ENCODE measurements around the gene STAU1.
"Not testable (repeated sequence)": the region's sequence is repeated elsewhere in the genome, so short reads cannot be mapped to it uniquely, and the experiment has no call there.

STAU1 gene

DNA sequence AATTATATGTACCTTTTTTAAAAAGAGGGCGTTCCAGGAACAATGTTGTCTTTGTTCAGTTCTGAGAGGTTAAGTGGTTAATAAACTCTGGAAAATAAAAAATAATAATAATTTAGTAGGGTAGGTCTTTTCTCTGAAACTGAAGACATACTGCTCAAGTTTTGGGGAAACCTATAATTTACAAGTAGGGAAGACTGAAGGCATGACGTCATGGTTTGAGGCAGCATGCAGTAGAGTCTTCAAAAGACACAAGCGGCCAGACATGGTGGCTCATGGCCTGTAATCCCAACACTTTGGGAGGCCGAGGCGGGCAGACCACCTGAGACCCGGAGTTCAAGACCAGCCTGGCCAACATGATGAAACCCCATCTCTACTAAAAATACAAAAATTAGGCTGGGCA lies 14.0 kb downstream of the STAU1 start:
- no peak for DNase-seq (ENCODE audit: low read depth)
- no peak overlapping the region for H3K4me3 ChIP-seq (ENCODE audit: low read depth, low read length)
- TF ChIP-seq, protein P1, sequence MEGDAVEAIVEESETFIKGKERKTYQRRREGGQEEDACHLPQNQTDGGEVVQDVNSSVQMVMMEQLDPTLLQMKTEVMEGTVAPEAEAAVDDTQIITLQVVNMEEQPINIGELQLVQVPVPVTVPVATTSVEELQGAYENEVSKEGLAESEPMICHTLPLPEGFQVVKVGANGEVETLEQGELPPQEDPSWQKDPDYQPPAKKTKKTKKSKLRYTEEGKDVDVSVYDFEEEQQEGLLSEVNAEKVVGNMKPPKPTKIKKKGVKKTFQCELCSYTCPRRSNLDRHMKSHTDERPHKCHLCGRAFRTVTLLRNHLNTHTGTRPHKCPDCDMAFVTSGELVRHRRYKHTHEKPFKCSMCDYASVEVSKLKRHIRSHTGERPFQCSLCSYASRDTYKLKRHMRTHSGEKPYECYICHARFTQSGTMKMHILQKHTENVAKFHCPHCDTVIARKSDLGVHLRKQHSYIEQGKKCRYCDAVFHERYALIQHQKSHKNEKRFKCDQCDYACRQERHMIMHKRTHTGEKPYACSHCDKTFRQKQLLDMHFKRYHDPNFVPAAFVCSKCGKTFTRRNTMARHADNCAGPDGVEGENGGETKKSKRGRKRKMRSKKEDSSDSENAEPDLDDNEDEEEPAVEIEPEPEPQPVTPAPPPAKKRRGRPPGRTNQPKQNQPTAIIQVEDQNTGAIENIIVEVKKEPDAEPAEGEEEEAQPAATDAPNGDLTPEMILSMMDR (IDR thresholded peaks at IDR 0.05; ENCODE audit: low read depth, low read length, missing control alignments), result no peak
- in situ Hi-C loops (cut with HindIII; ENCODE audit: low sequenced_read_pairs), result no loop called here

DNA sequence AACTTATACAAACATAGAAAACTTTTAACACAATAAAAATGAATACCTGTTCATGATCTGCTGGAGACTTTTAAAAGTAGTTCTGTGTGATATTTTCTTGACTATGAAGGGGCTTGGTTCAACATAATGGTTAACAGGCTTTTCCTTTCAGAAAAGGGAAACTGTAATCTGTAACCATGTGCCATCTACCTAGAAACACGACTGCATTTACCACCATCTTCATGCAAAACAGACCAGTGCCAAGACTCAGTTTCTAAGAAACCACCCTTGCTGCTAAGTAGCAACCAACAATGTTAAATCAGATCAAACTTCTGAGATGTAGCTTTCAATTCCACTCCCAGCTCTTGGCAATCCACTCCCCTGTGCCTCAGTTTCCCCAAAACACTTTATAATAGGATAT lies 15.7 kb downstream of the STAU1 start:
- no peak for DNase-seq (ENCODE audit: low read depth)
- H3K4me3 ChIP-seq (ENCODE audit: low read depth, low read length), result no peak overlapping the region
- in situ Hi-C loops (cut with HindIII; ENCODE audit: low sequenced_read_pairs), result no loop called here
- TF ChIP-seq, protein P1 (IDR thresholded peaks at IDR 0.05; ENCODE audit: low read depth, low read length, missing control alignments), result no peak

DNA sequence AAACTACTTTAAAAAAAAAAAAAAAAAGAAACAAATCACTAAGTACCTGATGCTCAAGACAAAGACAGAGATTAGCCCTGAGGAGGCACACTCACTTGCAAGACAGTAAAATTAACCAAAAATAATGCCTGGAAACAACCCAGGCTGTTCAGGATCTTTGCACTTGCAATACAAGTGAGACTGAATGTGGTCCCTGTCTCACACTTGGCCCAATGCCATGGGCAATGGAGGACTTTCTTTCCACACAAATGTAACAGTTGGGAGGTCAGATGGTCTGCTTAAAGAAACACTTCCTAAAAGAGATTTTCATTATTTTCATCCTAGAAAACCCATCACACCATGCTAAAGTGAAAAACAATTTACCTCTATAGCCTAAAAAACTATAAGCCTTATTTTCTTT lies 16.2 kb downstream of the STAU1 start:
- DNase-seq (ENCODE audit: low read depth), result no peak
- H3K4me3 ChIP-seq (ENCODE audit: low read depth, low read length), result no peak overlapping the region
- in situ Hi-C loops (cut with HindIII; ENCODE audit: low sequenced_read_pairs), result no loop called here
- TF ChIP-seq, protein P1 (IDR thresholded peaks at IDR 0.05; ENCODE audit: low read depth, low read length, missing control alignments), result no peak

GRCh38 chr20:49170714-49171113 lies 17.4 kb downstream of the STAU1 start:
- no peak overlapping the region for H3K4me3 ChIP-seq (ENCODE audit: low read depth, low read length)
- no peak for DNase-seq (ENCODE audit: low read depth)
- in situ Hi-C loops (cut with HindIII; ENCODE audit: low sequenced_read_pairs), result no loop called here
- TF ChIP-seq, protein P1 (IDR thresholded peaks at IDR 0.05; ENCODE audit: low read depth, low read length, missing control alignments), result no peak

- no peak overlapping the region for H3K4me3 ChIP-seq (ENCODE audit: low read depth, low read length)
- TF ChIP-seq, protein P1 (IDR thresholded peaks at IDR 0.05; ENCODE audit: low read depth, low read length, missing control alignments), result no peak
- no peak for DNase-seq (ENCODE audit: low read depth)
- in situ Hi-C loops (cut with HindIII; ENCODE audit: low sequenced_read_pairs), result no loop called here
Observed at GRCh38 chr20:49169547-49169946, 18.6 kb downstream of the STAU1 start.

DNA sequence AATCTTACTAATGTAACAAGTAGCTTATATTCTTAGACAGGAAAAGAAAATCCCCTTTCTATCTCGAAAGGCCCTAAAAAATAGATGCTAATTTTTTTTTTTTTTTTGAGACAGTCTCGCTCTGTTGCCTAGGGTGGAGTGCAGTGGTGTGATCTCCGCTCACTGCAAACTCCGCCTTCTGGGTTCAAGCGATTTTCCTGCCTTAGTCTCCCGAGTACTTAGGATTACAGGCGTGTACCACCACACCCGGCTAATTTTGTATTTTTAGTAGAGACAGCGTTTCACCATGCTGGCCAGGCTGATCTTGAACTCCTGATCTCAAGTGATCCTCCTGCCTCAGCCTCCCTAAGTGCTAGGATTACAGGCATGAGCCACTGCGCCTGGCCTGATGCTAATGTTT lies 19.3 kb downstream of the STAU1 start:
- DNase-seq (ENCODE audit: low read depth); H3K4me3 ChIP-seq (ENCODE audit: low read depth, low read length); in situ Hi-C loops (cut with HindIII; ENCODE audit: low sequenced_read_pairs): not testable (repeated sequence)

DNA sequence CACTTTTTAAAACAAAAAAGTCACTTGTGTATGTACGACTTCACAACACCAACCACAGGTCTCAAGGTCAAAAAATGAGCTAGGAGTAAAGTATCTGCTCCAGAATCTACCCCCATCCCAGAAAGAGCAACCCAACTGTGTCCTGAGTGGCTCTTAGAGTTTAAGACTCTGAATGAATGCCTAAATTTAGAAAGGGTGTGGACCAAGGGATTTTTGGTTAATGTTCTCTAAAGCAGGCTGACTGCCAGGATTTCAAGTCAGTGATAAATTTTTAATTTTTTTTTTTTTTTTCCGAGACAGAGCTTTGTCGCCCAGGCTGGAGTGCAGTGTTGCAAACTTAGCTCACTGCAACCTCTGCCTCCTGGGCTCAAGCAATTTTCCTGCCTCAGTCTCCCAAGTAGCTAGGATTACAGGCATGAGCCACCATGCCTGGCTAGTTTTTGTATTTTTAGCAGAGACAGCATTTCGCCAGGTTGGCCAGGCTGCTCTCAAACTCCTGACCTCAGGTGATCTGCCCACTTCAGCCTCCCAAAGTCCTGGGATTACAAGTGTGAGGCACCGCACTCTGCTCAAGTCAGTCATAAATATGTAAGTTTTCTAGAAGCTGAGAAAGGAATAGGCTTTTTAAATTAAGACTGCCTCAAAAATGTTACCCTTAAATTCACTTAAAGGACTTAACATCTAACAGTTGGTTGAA lies 20.2 kb downstream of the STAU1 start:
- no peak for DNase-seq (ENCODE audit: low read depth)
- in situ Hi-C loops (cut with HindIII; ENCODE audit: low sequenced_read_pairs), result no loop called here
- H3K4me3 ChIP-seq (ENCODE audit: low read depth, low read length), result no peak overlapping the region

More for the DNA sequence above, 20.2 kb downstream of the STAU1 start:
- TF ChIP-seq, protein P1 (IDR thresholded peaks at IDR 0.05; ENCODE audit: low read depth, low read length, missing control alignments), result no peak
